ENCODE measurements around the gene UTP18. TPM values are rescaled to one million over a fixed set of nuclear protein-coding genes. Genes with fewer than 3 reads are reported as not detected.
A peak's percentile ranks its signal among the peaks of the same experiment; 100 is the strongest.
"Not testable (repeated sequence)": the region's sequence is repeated elsewhere in the genome, so short reads cannot be mapped to it uniquely, and the experiment has no call there.

UTP18 gene
- total and polyA plus RNA-seq, 8 donors = 8.8 to 20.8 (median 13.9) TPM

- intact Hi-C loops (cut with DNase I) = no loop called here
- peak overlapping the region in 1 of 4 donors; percentile 5 for H3K27ac ChIP-seq
Observed at GRCh38 chr17:51224402-51225262, 35.7 kb upstream of the UTP18 start.

GRCh38 chr17:51225523-51225922 lies 34.8 kb upstream of the UTP18 start:
- ATAC-seq; H3K27ac ChIP-seq; DNase-seq; H3K36me3 ChIP-seq; H3K4me3 ChIP-seq; H3K9me3 ChIP-seq; intact Hi-C loops (cut with DNase I); FAIRE-seq; H3K27me3 ChIP-seq: not testable (repeated sequence)
- WGBS, 2 donors = 93 to 96% methylated on average over 7 of the region's 7 CpGs
- H3K4me1 ChIP-seq = peaks cover 0 to 15% (median 13%) of the 10 kb centered on the region in 3 donors

More at GRCh38 chr17:51224402-51225262, 35.7 kb upstream of the UTP18 start:
- DNase-seq (no peak), FAIRE-seq (no peak), ATAC-seq (peak in 3 of 4 donors; percentile 32 to 56 (median 45))
- no peaks in the 10 kb centered on the region for H3K27me3 ChIP-seq
- no peaks in the 10 kb centered on the region for H3K36me3 ChIP-seq
- 27 to 28% methylated on average over 10 of the region's 10 CpGs for WGBS, 2 donors
- H3K9me3 ChIP-seq = no peaks in the 10 kb centered on the region
- peaks cover 0 to 15% (median 13%) of the 10 kb centered on the region in 3 donors for H3K4me1 ChIP-seq
- TF ChIP-seq CTCF (IDR thresholded peaks at IDR 0.05) = no peak
- no peak overlapping the region for H3K4me3 ChIP-seq

GRCh38 chr17:51228161-51228560 lies 32.2 kb upstream of the UTP18 start:
- intact Hi-C loops (cut with DNase I) = no loop called here
- FAIRE-seq (no peak), ATAC-seq (no peak), DNase-seq (no peak)
- Histone ChIP-seq H3K4me3 (no peak overlapping the region), H3K9me3 (no peaks in the 10 kb centered on the region), H3K27ac (no peak overlapping the region), H3K27me3 (no peaks in the 10 kb centered on the region), H3K4me1 (peaks cover 0 to 28% (median 15%) of the 10 kb centered on the region in 3 donors), H3K36me3 (no peaks in the 10 kb centered on the region)
- TF ChIP-seq CTCF (IDR thresholded peaks at IDR 0.05) = no peak
- 78 to 80% methylated on average over 4 of the region's 4 CpGs for WGBS, 2 donors

- TF ChIP-seq CTCF (IDR thresholded peaks at IDR 0.05) = no peak
- no peaks in the 10 kb centered on the region for H3K36me3 ChIP-seq
- FAIRE-seq (no peak), ATAC-seq (no peak), DNase-seq (no peak)
- no peaks in the 10 kb centered on the region for H3K27me3 ChIP-seq
- H3K27ac ChIP-seq = no peak overlapping the region
- WGBS, 2 donors = 98 to 100% methylated on average over 3 of the region's 3 CpGs
- H3K4me1 ChIP-seq = peaks cover 0 to 19% (median 10%) of the 10 kb centered on the region in 3 donors
- no peak overlapping the region for H3K4me3 ChIP-seq
- intact Hi-C loops (cut with DNase I) = no loop called here
- no peaks in the 10 kb centered on the region for H3K9me3 ChIP-seq
Observed at GRCh38 chr17:51229889-51230288, 30.5 kb upstream of the UTP18 start.

- TF ChIP-seq CTCF (IDR thresholded peaks at IDR 0.05) = no peak
- intact Hi-C loops (cut with DNase I) = no loop called here
- no peaks in the 10 kb centered on the region for H3K27me3 ChIP-seq
- no peak overlapping the region for H3K4me3 ChIP-seq
- H3K9me3 ChIP-seq = no peaks in the 10 kb centered on the region
- ATAC-seq (no peak), FAIRE-seq (no peak), DNase-seq (no peak)
- H3K36me3 ChIP-seq = no peaks in the 10 kb centered on the region
- 70% methylated on average over 4 of the region's 4 CpGs for WGBS, 2 donors
- no peak overlapping the region for H3K27ac ChIP-seq
- peaks cover 0 to 15% (median 8%) of the 10 kb centered on the region in 3 donors for H3K4me1 ChIP-seq
Observed at GRCh38 chr17:51230306-51230705, 30.0 kb upstream of the UTP18 start.
